Karpas-422 (cell line): ENCODE results near the gene RIMBP2. TPM values are rescaled to one million over a fixed set of nuclear protein-coding genes. Genes with fewer than 3 reads are reported as not detected.

Source experiments
- DNase-seq: peaks from one replicate; pipeline ENCODE4 v3.0.0-alpha.2; 2015
- H2AFZ ChIP-seq: fragments of 200-600 bp; sonication (generic); 2 replicates; pipeline ENCODE4 v1.6.1; 2014; ENCODE audit warnings: antibody characterized with exemption, low read length, mixed read lengths
- H3K27ac ChIP-seq: fragments of 200-600 bp; sonication (generic); 2 replicates; pipeline ENCODE4 v1.5.1; 2014; ENCODE audit warnings: mild to moderate bottlenecking, low read length, moderate library complexity
- H3K27me3 ChIP-seq: fragments of 200-600 bp; sonication (generic); 2 replicates; pipeline ENCODE4 v1.6.1; 2014; ENCODE audit warnings: low read length, mixed read lengths
- H3K36me3 ChIP-seq: fragments of 200-600 bp; sonication (generic); 2 replicates; pipeline ENCODE4 v1.6.1; 2014; ENCODE audit warnings: low read length, mixed read lengths; ENCODE audit not compliant: insufficient read depth
- H3K4me1 ChIP-seq: fragments of 200-600 bp; sonication (generic); 2 replicates; pipeline ENCODE4 v1.6.1; 2014; ENCODE audit warnings: mild to moderate bottlenecking, low read length, mixed read lengths
- H3K4me2 ChIP-seq: fragments of 200-600 bp; sonication (generic); 2 replicates; pipeline ENCODE4 v1.6.1; 2014; ENCODE audit warnings: low read length, low read depth, mild to moderate bottlenecking; ENCODE audit not compliant: poor library complexity, severe bottlenecking
- H3K4me3 ChIP-seq: fragments of 200-600 bp; sonication (generic); 2 replicates; pipeline ENCODE4 v1.5.1; 2014; ENCODE audit warnings: mild to moderate bottlenecking, antibody characterized with exemption, low read length, mixed read lengths
- H3K79me2 ChIP-seq: fragments of 200-600 bp; sonication (generic); 2 replicates; pipeline ENCODE4 v1.6.1; 2014; ENCODE audit warnings: mild to moderate bottlenecking, low read length, mixed read lengths
- H3K9ac ChIP-seq: fragments of 200-600 bp; sonication (generic); 2 replicates; pipeline ENCODE4 v1.6.0; 2014; ENCODE audit warnings: low read length
- H3K9me2 ChIP-seq: fragments of 200-600 bp; sonication (generic), shearing (Covaris generic); replicated peaks from 2 replicates; pipeline ENCODE4 v1.6.0; 2014; ENCODE audit warnings: mild to moderate bottlenecking, low read length, moderate library complexity; ENCODE audit not compliant: insufficient read depth
- H3K9me3 ChIP-seq: fragments of 300-700, 200-600 bp; sonication (generic); 2 replicates; pipeline ENCODE4 v1.6.1; 2014; ENCODE audit warnings: low read length, mixed read lengths
- H4K20me1 ChIP-seq: fragments of 200-600 bp; sonication (generic); 2 replicates; pipeline ENCODE4 v1.6.1; 2014; ENCODE audit warnings: mild to moderate bottlenecking, antibody characterized with exemption, low read length, low read depth; ENCODE audit not compliant: insufficient read depth
- total RNA-seq: library from RNA; depleted of rRNA; stranded (reverse); fragments of >200 nt; shearing (Covaris generic); gene quantifications from 2 replicates; pipeline ENCODE4 v1.2.3, GENCODE V29; 2014; ENCODE audit warnings: low replicate concordance; rRNA removed

The RIMBP2 gene
- not detected in 2 replicates for total RNA-seq

DNA sequence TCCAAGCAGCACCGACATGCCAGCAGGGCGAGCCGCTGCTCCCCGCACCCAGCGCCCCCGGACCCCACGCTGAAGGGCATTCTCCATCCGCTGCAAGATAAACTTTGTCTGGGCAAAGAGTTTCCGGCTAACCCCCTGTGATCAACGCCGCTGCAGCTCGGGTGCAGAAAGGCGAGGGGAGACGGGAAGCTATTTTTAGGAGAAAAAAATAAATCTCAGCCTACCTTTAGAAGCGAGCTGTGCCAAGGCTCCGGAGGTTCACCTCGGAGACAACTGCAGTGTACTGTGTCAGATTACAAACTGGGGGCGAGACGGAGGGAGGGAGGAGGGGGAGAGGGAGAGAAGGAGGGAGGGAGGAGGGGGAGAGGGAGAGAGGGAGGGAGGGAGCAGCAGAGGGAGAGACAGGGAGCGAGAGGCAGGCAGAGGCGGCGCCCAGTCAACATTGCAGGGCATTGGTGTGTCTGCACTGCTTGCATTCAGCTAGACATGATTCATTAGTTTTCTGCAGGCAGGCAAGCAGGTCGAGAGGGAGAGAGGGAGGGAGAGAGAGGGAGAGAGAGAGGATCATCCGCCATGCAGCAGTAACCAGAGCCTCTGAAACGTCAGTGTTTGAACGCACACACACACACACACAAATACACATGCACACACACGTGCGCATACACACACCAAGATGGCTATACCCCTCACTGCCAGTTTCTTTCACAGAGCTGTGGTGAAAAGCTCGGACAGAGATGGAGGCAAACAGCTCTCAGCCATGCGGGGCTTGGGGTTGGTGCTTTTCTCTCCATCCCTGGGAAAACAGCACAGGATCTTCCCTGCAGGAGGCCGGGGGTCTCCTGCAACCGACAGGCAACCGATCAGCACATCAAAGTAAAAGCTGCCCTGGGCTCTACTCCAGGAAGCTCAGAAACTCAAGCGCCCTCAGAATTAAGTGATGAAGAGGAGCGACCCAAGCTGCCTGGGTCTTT, at the start of gene RIMBP2:
Gene RIMBP2 (minus strand): TSS at position 302 of the 971 bp plus-strand sequence. CDS start 237,286 bp downstream, outside the sequence.
- H3K4me2 ChIP-seq, result no peak within 1 kb of the TSS
- no peaks in the 10 kb centered on the region for H3K36me3 ChIP-seq
- no peak for DNase-seq
- H3K9me2 ChIP-seq, result no peaks in the 10 kb centered on the region
- H3K9ac ChIP-seq, result no peak within 1 kb of the TSS
- no peak within 1 kb of the TSS for H3K27ac ChIP-seq
- H2AFZ ChIP-seq, result no peak within 1 kb of the TSS
- H3K9me3 ChIP-seq, result no peaks in the 10 kb centered on the region
- no peaks in the 10 kb centered on the region for H4K20me1 ChIP-seq
- no peaks in the 10 kb centered on the region for H3K79me2 ChIP-seq
- H3K27me3 ChIP-seq, result no peaks in the 10 kb centered on the region
- no peaks in the 10 kb centered on the region for H3K4me1 ChIP-seq
- H3K4me3 ChIP-seq, result no peak within 1 kb of the TSS

DNA sequence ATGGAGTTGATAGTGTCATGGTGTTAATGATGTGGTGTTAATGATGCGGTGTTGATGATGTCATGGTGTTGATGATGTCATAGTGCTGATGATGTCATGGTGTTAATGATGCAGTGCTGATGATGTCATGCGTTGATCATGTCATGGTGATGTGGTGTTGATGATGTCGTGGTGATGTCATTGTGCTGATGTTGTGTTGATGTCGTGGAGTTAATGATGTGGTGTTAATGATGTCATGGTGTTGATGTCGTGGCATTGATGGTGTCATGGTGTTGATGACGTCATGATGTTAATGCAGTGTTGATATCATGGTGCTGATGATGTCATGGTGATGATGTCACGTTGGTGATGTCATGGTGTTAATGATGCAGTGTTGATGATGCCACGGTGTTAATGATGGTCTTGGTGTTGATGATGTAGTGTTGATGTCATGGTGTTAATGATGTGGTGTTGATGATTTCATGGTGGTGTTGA, 49.1 kb upstream of the RIMBP2 start:
- DNase-seq, result peak; percentile 58
- peaks cover 11% of the 10 kb centered on the region for H3K9me3 ChIP-seq

GRCh38 chr12:130764475-130765185, 48.5 kb upstream of the RIMBP2 start:
- no peaks in the 10 kb centered on the region for H3K79me2 ChIP-seq
- peak; percentile 63 for DNase-seq
- H4K20me1 ChIP-seq, result no peaks in the 10 kb centered on the region

More for the DNA sequence above, 49.1 kb upstream of the RIMBP2 start:
- no peak overlapping the region for H2AFZ ChIP-seq
- no peak overlapping the region for H3K9ac ChIP-seq
- H3K9me2 ChIP-seq, result no peaks in the 10 kb centered on the region
- no peaks in the 10 kb centered on the region for H3K79me2 ChIP-seq
- no peak overlapping the region for H3K4me2 ChIP-seq
- no peaks in the 10 kb centered on the region for H3K27me3 ChIP-seq
- H3K36me3 ChIP-seq, result peaks cover 8% of the 10 kb centered on the region; the same call in 1 of the 2 replicates
- no peak overlapping the region for H3K4me3 ChIP-seq
- 0 out of 2 replicates have a peak, but pooled peaks cover 4% of the 10 kb centered on the region for H3K4me1 ChIP-seq
- H3K27ac ChIP-seq, result no peak overlapping the region
- H4K20me1 ChIP-seq, result no peaks in the 10 kb centered on the region

GRCh38 chr12:130764073-130764472, 48.0 kb upstream of the RIMBP2 start:
- no peaks in the 10 kb centered on the region for H3K79me2 ChIP-seq
- no peaks in the 10 kb centered on the region for H3K27me3 ChIP-seq
- no peak overlapping the region for H3K9ac ChIP-seq
- peaks cover 8% of the 10 kb centered on the region; the same call in 1 of the 2 replicates for H3K36me3 ChIP-seq
- no peak overlapping the region for H3K27ac ChIP-seq
- no peak overlapping the region for H3K4me2 ChIP-seq
- H3K9me3 ChIP-seq, result peaks cover 11% of the 10 kb centered on the region
- 0 out of 2 replicates have a peak, but pooled peaks cover 4% of the 10 kb centered on the region for H3K4me1 ChIP-seq
- H2AFZ ChIP-seq, result no peak overlapping the region
- DNase-seq, result peak; percentile 54
- H3K9me2 ChIP-seq, result no peaks in the 10 kb centered on the region
- no peak overlapping the region for H3K4me3 ChIP-seq
- H4K20me1 ChIP-seq, result no peaks in the 10 kb centered on the region

More at GRCh38 chr12:130764475-130765185, 48.5 kb upstream of the RIMBP2 start:
- Histone ChIP-seq H3K9ac (no peak overlapping the region), H3K4me2 (no peak overlapping the region), H3K36me3 (peaks cover 8% of the 10 kb centered on the region; the same call in 1 of the 2 replicates), H3K9me3 (peaks cover 11% of the 10 kb centered on the region), H3K27me3 (no peaks in the 10 kb centered on the region), H3K9me2 (no peaks in the 10 kb centered on the region), H3K27ac (no peak overlapping the region), H3K4me1 (0 out of 2 replicates have a peak, but pooled peaks cover 4% of the 10 kb centered on the region), H3K4me3 (no peak overlapping the region), H2AFZ (no peak overlapping the region)

DNA sequence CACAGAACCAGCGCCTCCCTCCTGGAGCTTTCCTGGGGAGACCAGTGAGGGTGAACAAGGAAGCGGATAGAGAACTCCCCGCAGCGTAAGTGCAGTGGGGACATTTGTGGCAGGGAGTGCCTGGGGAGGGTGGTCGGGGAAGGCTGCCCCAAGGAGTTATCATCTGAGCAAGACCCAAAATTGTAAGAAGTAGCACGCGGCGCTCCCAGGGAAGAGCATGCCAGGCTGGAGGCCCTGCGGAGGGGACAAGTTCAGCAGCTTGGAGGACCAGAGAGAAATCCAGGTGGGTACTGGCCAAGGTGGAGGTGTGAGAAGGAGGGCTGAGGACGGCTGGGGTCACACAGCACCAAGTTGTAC, 46.2 kb upstream of the RIMBP2 start:
- H3K27ac ChIP-seq, result no peak overlapping the region
- no peaks in the 10 kb centered on the region for H4K20me1 ChIP-seq
- H3K9ac ChIP-seq, result peak overlapping the region; percentile 53
- peaks cover 11% of the 10 kb centered on the region for H3K9me3 ChIP-seq
- no peak for DNase-seq
- H3K4me3 ChIP-seq, result peak overlapping the region; percentile 56; the same call in 1 of the 2 replicates
- 0 out of 2 replicates have a peak, but pooled peaks cover 4% of the 10 kb centered on the region for H3K4me1 ChIP-seq
- H3K79me2 ChIP-seq, result no peaks in the 10 kb centered on the region
- H3K27me3 ChIP-seq, result no peaks in the 10 kb centered on the region
- H2AFZ ChIP-seq, result peak overlapping the region; percentile 30; the same call in 1 of the 2 replicates
- H3K36me3 ChIP-seq, result peaks cover 8% of the 10 kb centered on the region; the same call in 1 of the 2 replicates
- H3K9me2 ChIP-seq, result no peaks in the 10 kb centered on the region
- peak overlapping the region; percentile 55 for H3K4me2 ChIP-seq

- Histone ChIP-seq H2AFZ (peak overlapping the region; percentile 70; the same call in 1 of the 2 replicates), H3K4me2 (peak overlapping the region; percentile 55), H3K9me3 (peaks cover 11% of the 10 kb centered on the region), H3K9me2 (no peaks in the 10 kb centered on the region), H3K4me3 (peak overlapping the region; percentile 56; the same call in 1 of the 2 replicates), H3K27ac (no peak overlapping the region), H3K4me1 (0 out of 2 replicates have a peak, but pooled peaks cover 4% of the 10 kb centered on the region), H3K79me2 (no peaks in the 10 kb centered on the region), H3K36me3 (peaks cover 8% of the 10 kb centered on the region; the same call in 1 of the 2 replicates), H3K27me3 (no peaks in the 10 kb centered on the region), H4K20me1 (no peaks in the 10 kb centered on the region), H3K9ac (peak overlapping the region; percentile 53)
- peak; percentile 85 for DNase-seq
These were observed 45.6 kb upstream of the RIMBP2 start for GRCh38 chr12:130761537-130762318.

- peak overlapping the region; percentile 98 for H2AFZ ChIP-seq
- H3K36me3 ChIP-seq, result no peaks in the 10 kb centered on the region; the same call in 1 of the 2 replicates
- H3K27ac ChIP-seq, result peak overlapping the region; percentile 26; the same call in 1 of the 2 replicates
- H3K9me3 ChIP-seq, result peaks cover 15% of the 10 kb centered on the region
- peak; percentile 91 for DNase-seq
- no peaks in the 10 kb centered on the region for H3K79me2 ChIP-seq
- peak overlapping the region; percentile 55 for H3K4me3 ChIP-seq
- peak overlapping the region; percentile 50 for H3K4me2 ChIP-seq
- no peaks in the 10 kb centered on the region for H3K27me3 ChIP-seq
- H3K9me2 ChIP-seq, result no peaks in the 10 kb centered on the region
- peak overlapping the region; percentile 23; the same call in 1 of the 2 replicates for H3K9ac ChIP-seq
- H4K20me1 ChIP-seq, result no peaks in the 10 kb centered on the region
- peaks cover 22% of the 10 kb centered on the region for H3K4me1 ChIP-seq
These were observed 38.3 kb upstream of the RIMBP2 start for GRCh38 chr12:130754234-130754901.
